Keratinocyte (primary cell): ENCODE results near the gene GRB10. TPM values are rescaled to one million over a fixed set of nuclear protein-coding genes. Genes with fewer than 3 reads are reported as not detected.

Experiments used
- DNase-seq: peaks from one replicate; pipeline ENCODE4 v3.0.0-alpha.2; 2011; ENCODE audit warnings: low read depth, missing footprints, low spot score
- FAIRE-seq: peaks from 2 replicates; lab custom pipeline; 2011; peaks lifted over from hg19 to GRCh38; lab: Jason Lieb, UNC
- H2AFZ ChIP-seq: 2 replicates; pipeline ENCODE4 v1.6.0; 2012; ENCODE audit warnings: low read length, control low read depth, inconsistent platforms; ENCODE audit not compliant: control insufficient read depth
- H3K27ac ChIP-seq: 2 replicates; pipeline ENCODE4 v1.5.1; 2011; ENCODE audit warnings: low read length; ENCODE audit not compliant: control insufficient read depth, insufficient read depth
- H3K27me3 ChIP-seq: 3 replicates; pipeline ENCODE4 v1.6.0; 2011; ENCODE audit warnings: low read length; ENCODE audit not compliant: control insufficient read depth, insufficient read depth; ENCODE audit errors: extremely low read depth
- H3K36me3 ChIP-seq, 2 experiments: 2 replicates in 1 of 2; 3 replicates in 1 of 2; pipeline ENCODE4 v1.5.1; 2011; ENCODE audit warnings: low read length in 2 of 2, mild to moderate bottlenecking in 1 of 2; ENCODE audit not compliant: control insufficient read depth in 2 of 2, insufficient read depth in 2 of 2; ENCODE audit errors: extremely low read depth in 1 of 2
- H3K4me1 ChIP-seq: 3 replicates; pipeline ENCODE4 v1.5.1; 2011; ENCODE audit warnings: low read length; ENCODE audit not compliant: control insufficient read depth, insufficient read depth; ENCODE audit errors: extremely low read depth
- H3K4me2 ChIP-seq: 3 replicates; pipeline ENCODE4 v1.6.0; 2011; ENCODE audit warnings: low read depth, low read length; ENCODE audit not compliant: control insufficient read depth, insufficient read depth; ENCODE audit errors: extremely low read depth
- H3K4me3 ChIP-seq, 3 experiments: fragments of 200-600 bp in 1 of 3; sonication (generic) in 1 of 3; 2 replicates in 2 of 3; 3 replicates in 1 of 3; pipeline ENCODE4 v1.5.1; 2011 to 2016; ENCODE audit warnings: low read length in 3 of 3, mild to moderate bottlenecking in 3 of 3, control low read depth in 2 of 3, inconsistent platforms in 1 of 3, low read depth in 1 of 3, mixed read lengths in 1 of 3, mixed run types in 1 of 3, moderate library complexity in 1 of 3; ENCODE audit not compliant: control insufficient read depth in 2 of 3, insufficient read depth in 2 of 3; ENCODE audit errors: extremely low read depth in 1 of 3
- H3K79me2 ChIP-seq: 2 replicates; pipeline ENCODE4 v1.6.0; 2012; ENCODE audit warnings: low read length; ENCODE audit not compliant: control insufficient read depth, insufficient read depth
- H3K9ac ChIP-seq: 3 replicates; pipeline ENCODE4 v1.6.0; 2011; ENCODE audit warnings: low read length; ENCODE audit not compliant: control insufficient read depth, insufficient read depth; ENCODE audit errors: extremely low read depth
- H3K9me1 ChIP-seq: 3 replicates; pipeline ENCODE4 v1.6.0; 2011; ENCODE audit warnings: low read length; ENCODE audit not compliant: control insufficient read depth, insufficient read depth; ENCODE audit errors: extremely low read depth
- H3K9me3 ChIP-seq: 2 replicates; pipeline ENCODE4 v1.5.1; 2012; ENCODE audit warnings: low read depth, low read length; ENCODE audit not compliant: control insufficient read depth
- H4K20me1 ChIP-seq: 3 replicates; pipeline ENCODE4 v1.6.0; 2011; ENCODE audit warnings: low read length; ENCODE audit not compliant: control insufficient read depth, insufficient read depth; ENCODE audit errors: extremely low read depth
- CTCF ChIP-seq, 3 experiments: IDR thresholded peaks in 1 of 3; conservative IDR thresholded peaks in 1 of 3; optimal IDR thresholded peaks in 1 of 3; 2 replicates in 2 of 3; 3 replicates in 1 of 3; pipeline versions ENCODE3 to v1.5.1; 2011; ENCODE audit warnings: low read length in 3 of 3, mild to moderate bottlenecking in 3 of 3, moderate library complexity in 2 of 3, control low read depth in 1 of 3, inconsistent platforms in 1 of 3; ENCODE audit not compliant: insufficient read depth in 2 of 3; ENCODE audit errors: extremely low read depth in 1 of 3
- EZH2 ChIP-seq: IDR thresholded peaks from one replicate; pipeline ENCODE4 v1.6.1; 2012; ENCODE audit warnings: inconsistent platforms, mild to moderate bottlenecking, low read length, moderate library complexity
- dilution Hi-C: fragments of 300-500 bp; cut with MboI; formaldehyde crosslinking; loops from one replicate; pipeline ENCODE4 v1.7.0; 2020; ENCODE audit warnings: low sequenced_read_pairs; ENCODE audit not compliant: extremely low pct_ligation_motif_present
- polyA plus RNA-seq, 5 experiments: library from polyadenylated mRNA; depleted of rRNA in 3 of 5; stranded (reverse) in 3 of 5; stranded (forward) in 1 of 5; unstranded in 1 of 5; fragments of >200 nt; gene quantifications; 1 replicate in 1 of 5; 2 replicates in 3 of 5; 3 replicates in 1 of 5; pipeline versions ENCODE4 v1.2.1 to v1.2.3, GENCODE V29; 2011 to 2012; ENCODE audit warnings: missing spikeins in 2 of 5, low read depth in 1 of 5, low replicate concordance in 1 of 5

Gene GRB10
- polyA plus RNA-seq, 1 donor (not counting 4 experiments of a cell fraction or from before 2014, with no cell fraction given) = 4.4 TPM

DNA sequence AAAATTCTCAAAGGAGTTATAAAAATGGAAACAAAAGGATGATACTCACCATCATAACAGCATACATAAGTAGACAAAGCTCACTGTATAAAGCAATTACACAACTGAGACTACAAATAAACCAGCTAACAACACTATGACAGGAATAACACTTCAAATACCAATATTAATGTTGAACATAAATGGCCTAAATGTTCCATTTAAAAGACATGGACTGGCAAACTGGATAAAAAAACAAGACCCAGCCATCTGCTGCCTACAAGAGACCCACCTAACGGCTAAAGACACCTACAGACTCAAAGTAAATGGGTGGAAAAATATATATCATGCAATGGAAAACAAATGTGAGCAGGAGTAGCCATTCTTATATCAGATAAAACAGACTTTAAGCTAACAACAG is 148.3 kb downstream of the GRB10 start:
- dilution Hi-C loops = no loop called here
- FAIRE-seq = no peak

GRCh38 chr7:50633414-50633710 is 149.3 kb downstream of the GRB10 start:
- no peak overlapping the region for H2AFZ ChIP-seq
- peaks cover 5% of the 10 kb centered on the region for H3K9me1 ChIP-seq
- no peaks in the 10 kb centered on the region for H3K79me2 ChIP-seq
- FAIRE-seq (no peak), DNase-seq (no peak)
- H3K27ac ChIP-seq = no peak overlapping the region
- H3K4me3 ChIP-seq = no peak overlapping the region
- H3K36me3 ChIP-seq = no peaks in the 10 kb centered on the region
- no peak overlapping the region for H3K9ac ChIP-seq
- TF ChIP-seq CTCF (optimal IDR thresholded peaks at IDR 0.05 in 1 of 3, IDR thresholded peaks at IDR 0.05 in 1 of 3, conservative IDR thresholded peaks at IDR 0.05 in 1 of 3; ENCODE audit: extremely low read depth in 1 of 3, insufficient read depth in 2 of 3, low read length in 3 of 3) (no peak), EZH2 (no peak)
- dilution Hi-C loops = no loop called here
- H4K20me1 ChIP-seq = no peaks in the 10 kb centered on the region
- H3K9me3 ChIP-seq = no peaks in the 10 kb centered on the region
- no peaks in the 10 kb centered on the region for H3K27me3 ChIP-seq
- H3K4me2 ChIP-seq = no peak overlapping the region
- H3K4me1 ChIP-seq = no peaks in the 10 kb centered on the region

More for the DNA sequence above, 148.3 kb downstream of the GRB10 start:
- no peaks in the 10 kb centered on the region for H3K79me2 ChIP-seq
- H2AFZ ChIP-seq = no peak overlapping the region
- H3K4me1 ChIP-seq = no peaks in the 10 kb centered on the region
- DNase-seq = no peak
- H3K27ac ChIP-seq = no peak overlapping the region
- no peak for TF ChIP-seq EZH2
- TF ChIP-seq CTCF (optimal IDR thresholded peaks at IDR 0.05 in 1 of 3, IDR thresholded peaks at IDR 0.05 in 1 of 3, conservative IDR thresholded peaks at IDR 0.05 in 1 of 3; ENCODE audit: extremely low read depth in 1 of 3, insufficient read depth in 2 of 3, low read length in 3 of 3) = no peak
- no peak overlapping the region for H3K9ac ChIP-seq
- H3K4me3 ChIP-seq = no peak overlapping the region
- no peaks in the 10 kb centered on the region for H3K27me3 ChIP-seq
- no peaks in the 10 kb centered on the region for H4K20me1 ChIP-seq
- H3K36me3 ChIP-seq = no peaks in the 10 kb centered on the region
- H3K4me2 ChIP-seq = no peak overlapping the region
- H3K9me3 ChIP-seq = no peaks in the 10 kb centered on the region
- H3K9me1 ChIP-seq = peaks cover 5% of the 10 kb centered on the region
